Small intestine (tissue), 7 donors: ENCODE data around the gene LITAF. TPM values are rescaled to one million over a fixed set of nuclear protein-coding genes. Genes with fewer than 3 reads are reported as not detected.
"Not testable (repeated sequence)": the region's sequence is repeated elsewhere in the genome, so short reads cannot be mapped to it uniquely, and the experiment has no call there.

ENCODE experiments used
- DNase-seq, 2 donors: peaks; one replicate each; pipeline versions ENCODE4 v3.0.0 to v3.0.0-alpha.2; 2013
- FAIRE-seq: peaks from 2 replicates; lab custom pipeline; 2012; peaks lifted over from hg19 to GRCh38; lab: Jason Lieb, UNC
- H3K27ac ChIP-seq, 3 donors: one replicate each; pipeline ENCODE4 v1.5.1; 2013; ENCODE audit warnings: low read length in 2 of 3, mild to moderate bottlenecking in 2 of 3, control low read depth in 1 of 3, inconsistent platforms in 1 of 3, low read depth in 1 of 3, moderate library complexity in 1 of 3
- H3K27me3 ChIP-seq, 3 donors: one replicate each; pipeline ENCODE4 v1.6.1; 2013; ENCODE audit warnings: low read length in 3 of 3, inconsistent platforms in 1 of 3; ENCODE audit not compliant: control insufficient read depth in 3 of 3, insufficient read depth in 3 of 3
- H3K36me3 ChIP-seq, 3 donors: one replicate each; pipeline ENCODE4 v1.6.1; 2013; ENCODE audit warnings: low read length in 3 of 3, inconsistent platforms in 1 of 3, low read depth in 1 of 3, mild to moderate bottlenecking in 1 of 3, moderate library complexity in 1 of 3; ENCODE audit not compliant: control insufficient read depth in 3 of 3, insufficient read depth in 2 of 3
- H3K4me1 ChIP-seq, 3 donors: one replicate each; pipeline ENCODE4 v1.6.1; 2013; ENCODE audit warnings: low read length in 2 of 3, inconsistent platforms in 1 of 3, low read depth in 1 of 3, mild to moderate bottlenecking in 1 of 3, moderate library complexity in 1 of 3; ENCODE audit not compliant: control insufficient read depth in 3 of 3, insufficient read depth in 2 of 3
- H3K4me3 ChIP-seq, 3 donors: one replicate each; pipeline ENCODE4 v1.5.1; 2013; ENCODE audit warnings: low read length in 3 of 3, control low read depth in 1 of 3, inconsistent platforms in 1 of 3, low read depth in 1 of 3, mild to moderate bottlenecking in 1 of 3, moderate library complexity in 1 of 3
- H3K9me3 ChIP-seq, 2 donors: one replicate each; pipeline ENCODE4 v1.6.1; 2013; ENCODE audit warnings: low read depth in 1 of 2, low read length in 1 of 2; ENCODE audit not compliant: control insufficient read depth in 2 of 2, insufficient read depth in 1 of 2
- WGBS, 3 donors: extraction: QIAGEN DNeasy Blood & Tissue Kit; methylation state at CpG; one replicate each; pipeline ENCODE4 v1.1.7; 2013; 5-methylcytosine and 5-hydroxymethylcytosine counted together
- polyA plus RNA-seq, 4 donors: library from polyadenylated mRNA; stranded (reverse) in 3 of 4; unstranded in 1 of 4; fragments of 200-250 nt in 3 of 4; fragments of 120-200 nt in 1 of 4; gene quantifications; one replicate each; pipeline versions ENCODE4 v1.2.1 to v1.2.3, GENCODE V29; 2013
- donor health status: healthy with polysubstance abuse.
- donor health status: control.
- donor health status: control.
- donor health status: Bipolar disorder and iron deficiency.
- donor health status: healthy.

LITAF gene
- polyA plus RNA-seq, 4 donors = 18.1 to 112 (median 46.2) TPM

DNA sequence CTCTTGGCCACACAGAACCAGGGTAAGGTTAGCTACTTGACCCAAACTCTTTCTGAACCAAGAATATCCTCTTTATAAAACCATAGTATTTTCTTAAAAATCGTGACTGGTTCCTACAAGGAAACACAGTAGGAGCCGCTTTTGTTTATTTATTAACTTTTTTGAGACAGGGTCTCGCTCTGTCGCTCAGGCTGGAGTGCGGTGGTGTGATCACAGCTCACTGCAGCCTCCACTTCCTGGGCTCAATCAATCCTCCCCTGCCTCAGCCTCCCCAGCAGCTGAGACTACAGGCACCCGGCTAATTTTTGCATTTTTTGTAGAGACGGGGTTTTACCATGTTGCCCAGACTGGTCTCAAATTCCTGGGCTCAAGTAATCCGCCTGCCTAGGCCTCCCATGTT is 14.7 kb upstream of the LITAF start:
- H3K4me1 ChIP-seq = peaks cover 0 to 19% (median 0%) of the 10 kb centered on the region in 3 donors
- no peak overlapping the region for H3K27ac ChIP-seq
- H3K4me3 ChIP-seq = no peak overlapping the region
- 90 to 94% (median 92%) methylated on average over 8 of the region's 8 CpGs for WGBS, 3 donors
- no peaks in the 10 kb centered on the region for H3K27me3 ChIP-seq
- no peaks in the 10 kb centered on the region for H3K36me3 ChIP-seq
- FAIRE-seq (no peak), DNase-seq (no peak)
- H3K9me3 ChIP-seq = no peaks in the 10 kb centered on the region

GRCh38 chr16:11599579-11599978 is 12.9 kb upstream of the LITAF start:
- WGBS, 3 donors = 94 to 98% (median 96%) methylated on average over 4 of the region's 4 CpGs
- H3K27ac ChIP-seq = no peak overlapping the region

GRCh38 chr16:11597235-11598095 is 10.7 kb upstream of the LITAF start:
- H3K36me3 ChIP-seq = no peaks in the 10 kb centered on the region
- DNase-seq = peak; percentile 57 to 74
- peak overlapping the region; percentile 36 to 87 (median 56) for H3K27ac ChIP-seq
- no peak overlapping the region for H3K4me3 ChIP-seq
- H3K4me1 ChIP-seq = peaks cover 0 to 19% (median 0%) of the 10 kb centered on the region in 3 donors
- 59 to 67% (median 60%) methylated on average over 14 of the region's 14 CpGs for WGBS, 3 donors
- no peak for FAIRE-seq
- H3K27me3 ChIP-seq = no peaks in the 10 kb centered on the region
- H3K9me3 ChIP-seq = no peaks in the 10 kb centered on the region

More at GRCh38 chr16:11599579-11599978, 12.9 kb upstream of the LITAF start:
- Histone ChIP-seq H3K4me3 (no peak overlapping the region), H3K27me3 (no peaks in the 10 kb centered on the region), H3K4me1 (peaks cover 0 to 19% (median 0%) of the 10 kb centered on the region in 3 donors), H3K9me3 (no peaks in the 10 kb centered on the region), H3K36me3 (no peaks in the 10 kb centered on the region)
- no peak for DNase-seq
- no peak for FAIRE-seq

- no peak for DNase-seq
- FAIRE-seq = no peak
- no peaks in the 10 kb centered on the region for H3K27me3 ChIP-seq
- H3K4me1 ChIP-seq = peaks cover 0 to 19% (median 0%) of the 10 kb centered on the region in 3 donors
- H3K36me3 ChIP-seq = no peaks in the 10 kb centered on the region
- H3K27ac ChIP-seq = peak overlapping the region in 2 of 3 donors; percentile 56 to 87
- no peak overlapping the region for H3K4me3 ChIP-seq
- 58 to 72% (median 60%) methylated on average over 4 of the region's 4 CpGs for WGBS, 3 donors
- no peaks in the 10 kb centered on the region for H3K9me3 ChIP-seq
Measured at GRCh38 chr16:11596572-11597226, 10.0 kb upstream of the LITAF start.

DNA sequence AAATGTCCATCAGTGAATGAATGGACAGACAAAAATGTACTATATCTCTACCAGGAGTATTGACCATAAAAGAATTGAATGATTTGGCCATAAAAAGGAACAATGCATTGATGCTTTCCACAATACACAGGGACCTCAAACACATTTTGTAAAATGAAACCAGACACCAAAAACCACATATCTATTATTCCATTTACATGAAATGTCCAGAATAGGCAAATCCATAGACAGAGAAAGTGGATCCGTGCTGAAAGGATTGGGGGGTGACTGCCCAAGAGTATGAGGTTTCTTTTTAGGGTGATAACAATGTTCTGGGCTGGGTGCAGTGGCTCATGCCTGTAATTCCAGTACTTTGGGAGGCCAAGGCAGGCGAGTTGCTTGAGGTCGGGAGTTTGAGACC is 6.9 kb upstream of the LITAF start:
- Histone ChIP-seq H3K4me3 (no peak overlapping the region), H3K9me3 (no peaks in the 10 kb centered on the region), H3K27me3 (no peaks in the 10 kb centered on the region), H3K36me3 (no peaks in the 10 kb centered on the region), H3K4me1 (peaks cover 0 to 19% (median 0%) of the 10 kb centered on the region in 3 donors), H3K27ac (no peak overlapping the region)
- WGBS, 3 donors = 73 to 76% (median 76%) methylated on average over 3 of the region's 3 CpGs
- DNase-seq (no peak), FAIRE-seq (no peak)

DNA sequence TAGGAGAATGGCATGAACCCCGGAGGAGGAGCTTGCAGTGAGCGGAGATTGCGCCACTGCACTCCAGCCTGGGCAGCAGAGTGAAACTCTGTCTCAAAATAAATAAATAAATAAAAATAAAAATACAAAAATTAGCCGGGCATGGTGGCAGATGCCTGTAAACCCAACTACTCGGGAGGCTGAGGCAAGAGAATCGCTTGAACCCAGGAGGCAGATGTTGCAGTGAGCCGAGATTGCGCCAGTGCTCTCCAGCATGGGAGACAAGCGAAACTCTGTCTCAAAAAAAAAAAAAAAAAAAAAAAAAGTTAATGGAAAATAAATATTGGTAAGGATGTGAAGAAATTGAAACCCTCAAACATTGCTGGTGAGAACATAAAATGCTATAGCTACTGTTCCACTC is 6.4 kb upstream of the LITAF start:
- not testable (repeated sequence) for H3K27me3 ChIP-seq, H3K4me3 ChIP-seq, FAIRE-seq, H3K9me3 ChIP-seq, DNase-seq, H3K27ac ChIP-seq, H3K36me3 ChIP-seq
- H3K4me1 ChIP-seq = peaks cover 0 to 14% (median 0%) of the 10 kb centered on the region in 3 donors
- WGBS, 3 donors = 88 to 95% (median 93%) methylated on average over 9 of the region's 9 CpGs

DNA sequence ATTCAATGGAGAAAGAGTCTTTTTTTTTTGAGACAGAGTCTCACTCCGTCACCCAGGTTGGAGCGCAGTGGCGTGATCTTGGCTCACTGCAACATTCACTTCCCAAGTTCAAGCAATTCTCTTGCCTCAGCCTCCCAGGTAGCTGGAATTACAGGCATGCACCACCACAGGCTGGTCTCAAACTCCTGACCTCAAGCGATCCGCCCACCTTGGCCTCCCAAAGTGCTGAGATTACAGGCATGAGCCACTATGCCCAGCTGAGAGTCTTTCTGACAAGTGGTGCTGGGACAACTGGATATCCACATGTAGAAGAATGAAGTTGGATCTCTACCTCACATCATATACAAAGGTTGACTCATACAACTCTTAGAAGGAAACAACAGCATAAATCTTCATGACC is 4.9 kb upstream of the LITAF start:
- not testable (repeated sequence) for H3K4me1 ChIP-seq, DNase-seq, FAIRE-seq, H3K27me3 ChIP-seq, H3K4me3 ChIP-seq, H3K36me3 ChIP-seq, H3K9me3 ChIP-seq, H3K27ac ChIP-seq
- 87 to 96% (median 91%) methylated on average over 5 of the region's 5 CpGs for WGBS, 3 donors

DNA sequence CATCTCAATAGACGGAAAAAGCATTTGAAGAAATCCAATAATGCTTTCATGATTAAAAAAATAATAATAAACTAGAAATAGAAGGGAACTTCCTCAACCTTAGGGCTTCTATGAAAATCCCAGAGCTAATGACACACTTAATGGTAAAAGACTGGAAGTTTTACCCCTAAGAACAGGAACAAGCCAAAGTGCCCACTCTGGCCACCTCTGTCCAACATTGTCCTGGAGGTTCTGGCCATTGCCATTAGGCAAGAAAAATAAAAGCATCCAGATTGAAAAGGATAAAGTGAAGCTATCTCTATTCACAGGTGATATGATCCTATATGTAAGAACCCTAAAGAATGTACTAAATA is 2.5 kb upstream of the LITAF start:
- Histone ChIP-seq H3K27me3 (no peaks in the 10 kb centered on the region), H3K4me1 (peaks cover 0 to 10% (median 0%) of the 10 kb centered on the region in 3 donors), H3K9me3 (peaks cover 0 to 4% of the 10 kb centered on the region in 2 donors), H3K4me3 (no peak overlapping the region), H3K27ac (no peak overlapping the region), H3K36me3 (no peaks in the 10 kb centered on the region)
- 91 to 96% (median 94%) methylated on average over 1 of the region's 1 CpG for WGBS, 3 donors
- DNase-seq (no peak), FAIRE-seq (no peak)
